ENCODE measurements around the gene STK39.

- TF ChIP-seq CTCF (IDR thresholded peaks at IDR 0.05): no peak
- TF ChIP-seq EP300 (IDR thresholded peaks at IDR 0.05): no peak
These were observed 274.6 kb downstream of the STK39 start for GRCh38 chr2:167972746-167973145.
